B cell (primary cell): Measurements from ENCODE around the gene SLC25A26.

ENCODE experiments used
- EZH2 ChIP-seq: IDR thresholded peaks from 2 replicates; pipeline ENCODE4 v1.6.1; 2012; ENCODE audit warnings: borderline replicate concordance, low read depth, mild to moderate bottlenecking, moderate library complexity, low read length; ENCODE audit not compliant: insufficient read depth, poor library complexity, severe bottlenecking
- TF ChIP-seq, protein P1 (sequence below): fragments of 200-600 bp; IDR thresholded peaks from one replicate; pipeline ENCODE4 v1.8.0; 2022; ENCODE audit warnings: antibody characterized with exemption, mild to moderate bottlenecking

- TF ChIP-seq, protein P1, sequence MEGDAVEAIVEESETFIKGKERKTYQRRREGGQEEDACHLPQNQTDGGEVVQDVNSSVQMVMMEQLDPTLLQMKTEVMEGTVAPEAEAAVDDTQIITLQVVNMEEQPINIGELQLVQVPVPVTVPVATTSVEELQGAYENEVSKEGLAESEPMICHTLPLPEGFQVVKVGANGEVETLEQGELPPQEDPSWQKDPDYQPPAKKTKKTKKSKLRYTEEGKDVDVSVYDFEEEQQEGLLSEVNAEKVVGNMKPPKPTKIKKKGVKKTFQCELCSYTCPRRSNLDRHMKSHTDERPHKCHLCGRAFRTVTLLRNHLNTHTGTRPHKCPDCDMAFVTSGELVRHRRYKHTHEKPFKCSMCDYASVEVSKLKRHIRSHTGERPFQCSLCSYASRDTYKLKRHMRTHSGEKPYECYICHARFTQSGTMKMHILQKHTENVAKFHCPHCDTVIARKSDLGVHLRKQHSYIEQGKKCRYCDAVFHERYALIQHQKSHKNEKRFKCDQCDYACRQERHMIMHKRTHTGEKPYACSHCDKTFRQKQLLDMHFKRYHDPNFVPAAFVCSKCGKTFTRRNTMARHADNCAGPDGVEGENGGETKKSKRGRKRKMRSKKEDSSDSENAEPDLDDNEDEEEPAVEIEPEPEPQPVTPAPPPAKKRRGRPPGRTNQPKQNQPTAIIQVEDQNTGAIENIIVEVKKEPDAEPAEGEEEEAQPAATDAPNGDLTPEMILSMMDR = no peak
- TF ChIP-seq EZH2 = no peak
These were observed 91.2 kb downstream of the SLC25A26 start for GRCh38 chr3:66312039-66312438.
